GM19193 (cell line): ENCODE data around the gene KLHL24.

Experiments used
- POLR2A ChIP-seq: IDR thresholded peaks from 4 replicates; pipeline ENCODE4 v1.6.1; 2011; ENCODE audit not compliant: insufficient read depth, insufficient read length; ENCODE audit errors: extremely low read depth

KLHL24 gene

DNA sequence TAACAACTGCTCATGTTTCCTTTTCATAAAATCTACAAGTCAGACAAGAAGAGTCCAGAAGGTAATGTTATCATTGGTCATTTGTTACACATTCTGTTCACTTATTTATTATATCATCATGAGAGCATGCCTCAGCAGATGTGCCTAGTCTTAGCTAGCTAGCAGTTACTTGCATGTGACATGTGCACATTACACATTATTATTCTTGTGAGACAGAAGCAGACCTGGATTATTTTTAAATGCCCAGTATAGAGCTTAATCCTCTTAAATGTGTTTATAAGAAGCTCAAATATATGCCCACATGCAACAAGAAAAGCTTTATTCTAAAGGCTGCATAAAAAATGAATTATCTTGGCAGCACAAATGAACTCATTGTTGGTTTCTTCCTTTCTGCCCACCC lies 74.8 kb downstream of the KLHL24 start:
- no peak for TF ChIP-seq POLR2A

DNA sequence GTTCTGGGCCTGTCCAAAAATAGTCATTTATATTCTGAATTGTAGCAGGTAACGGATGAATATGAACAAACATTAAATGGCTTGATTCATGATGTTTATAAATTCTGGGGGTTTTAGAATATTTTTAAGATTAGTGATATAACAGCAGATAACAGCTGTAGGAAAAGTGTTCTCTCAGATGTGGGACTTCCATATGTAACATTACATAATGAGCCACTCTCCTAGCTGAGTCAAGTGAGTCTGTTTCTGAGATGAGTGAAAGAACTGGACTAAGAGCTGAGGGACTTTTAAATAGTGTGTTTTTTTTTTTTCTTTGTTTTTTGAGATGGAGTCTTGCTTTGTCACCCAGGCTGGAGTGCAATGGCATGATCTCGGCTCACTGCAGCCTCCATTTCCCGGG lies 76.1 kb downstream of the KLHL24 start:
- TF ChIP-seq POLR2A: no peak

DNA sequence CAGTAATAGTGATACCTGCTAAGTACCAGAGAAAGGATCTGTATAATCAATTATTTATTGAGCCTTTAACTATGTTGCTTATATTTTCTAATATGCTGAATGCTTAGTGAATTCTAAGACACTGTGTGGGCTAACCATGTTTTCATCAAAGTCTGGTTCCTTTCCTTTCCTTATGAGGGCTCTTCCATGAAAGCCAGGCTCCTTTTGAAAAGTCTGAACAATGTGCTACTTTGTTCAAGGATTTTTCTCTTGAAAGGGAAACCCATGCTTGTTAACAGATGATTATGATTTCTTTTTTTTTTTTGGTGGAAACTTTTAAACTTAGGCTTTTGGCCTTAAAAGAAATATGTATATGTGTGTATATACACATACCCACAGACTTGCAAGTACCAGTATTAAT lies 79.2 kb downstream of the KLHL24 start:
- TF ChIP-seq POLR2A: no peak

DNA sequence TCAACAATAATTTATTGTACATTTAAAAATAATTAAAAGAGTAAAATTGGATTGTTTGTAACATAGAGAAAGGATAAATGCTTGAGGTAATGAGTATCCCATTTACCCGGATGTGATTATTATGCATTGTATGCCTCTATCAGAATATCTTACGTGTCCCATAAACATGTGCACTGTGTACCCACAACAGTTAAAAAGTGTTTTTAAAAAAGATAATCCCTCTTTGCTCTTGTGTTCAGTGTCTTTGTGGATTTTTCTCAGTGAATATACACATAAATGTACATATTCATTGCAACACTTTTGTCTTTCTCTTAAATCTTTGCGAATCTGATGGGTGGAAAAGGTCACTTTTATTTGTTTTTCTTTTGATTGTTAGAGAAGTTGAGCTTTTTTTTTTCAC lies 82.6 kb downstream of the KLHL24 start:
- TF ChIP-seq POLR2A: no peak

DNA sequence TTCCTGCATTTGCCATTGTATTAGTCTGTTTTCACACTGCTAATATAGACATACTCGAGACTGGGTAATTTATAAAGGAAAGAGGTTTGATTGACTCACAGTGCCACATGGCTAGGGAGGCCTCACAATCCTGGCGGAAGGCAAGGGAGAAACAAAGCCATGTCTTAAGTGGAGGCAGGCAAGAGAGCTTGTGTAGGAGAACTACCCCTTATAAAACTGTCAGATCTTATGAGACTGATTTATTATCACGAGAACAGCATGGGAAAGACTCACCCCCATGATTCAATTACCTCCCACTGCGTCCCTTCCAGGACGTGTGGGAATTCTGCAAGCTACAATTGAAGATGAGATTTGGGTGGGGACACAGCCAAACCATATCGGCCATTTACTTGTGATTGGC lies 90.0 kb downstream of the KLHL24 start:
- TF ChIP-seq POLR2A: no peak

DNA sequence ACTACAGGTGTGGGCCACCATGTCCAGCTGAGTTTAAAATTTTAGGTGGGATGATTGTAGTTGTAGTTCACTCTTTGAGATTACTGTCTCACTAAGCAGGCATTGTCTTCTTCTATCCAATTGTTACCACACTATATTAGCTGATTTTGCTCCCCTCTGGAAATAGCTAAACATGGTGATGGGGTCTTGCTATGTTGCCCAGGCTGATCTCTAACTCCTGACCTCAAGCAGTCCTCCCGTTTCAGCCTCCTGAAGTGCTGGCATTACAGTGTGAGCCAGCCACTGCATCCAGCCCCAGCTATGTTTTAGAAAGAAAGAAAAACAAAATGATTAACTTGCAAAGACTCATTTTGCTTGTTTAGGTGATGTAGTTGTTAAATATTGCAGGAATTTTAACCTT lies 92.8 kb downstream of the KLHL24 start:
- no peak for TF ChIP-seq POLR2A

DNA sequence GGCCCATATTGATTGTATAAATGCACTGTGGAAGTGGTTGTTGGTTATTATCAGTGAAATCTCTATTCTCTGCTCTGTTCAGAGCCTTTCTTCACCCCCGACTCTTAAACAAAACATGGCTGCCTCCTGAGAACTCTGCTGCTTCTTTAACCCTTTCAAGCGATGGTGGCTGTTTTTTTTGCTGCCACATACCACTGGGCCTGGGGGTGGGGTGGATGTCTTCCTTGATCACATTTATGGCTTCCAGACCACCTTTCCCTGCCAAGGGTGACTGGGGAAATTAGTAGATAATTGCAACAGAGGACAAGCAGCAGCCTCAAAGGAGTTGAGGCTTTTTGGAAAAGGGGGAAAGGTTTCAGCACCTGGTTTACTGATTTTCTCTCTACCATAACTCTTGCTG lies 94.9 kb downstream of the KLHL24 start:
- no peak for TF ChIP-seq POLR2A

DNA sequence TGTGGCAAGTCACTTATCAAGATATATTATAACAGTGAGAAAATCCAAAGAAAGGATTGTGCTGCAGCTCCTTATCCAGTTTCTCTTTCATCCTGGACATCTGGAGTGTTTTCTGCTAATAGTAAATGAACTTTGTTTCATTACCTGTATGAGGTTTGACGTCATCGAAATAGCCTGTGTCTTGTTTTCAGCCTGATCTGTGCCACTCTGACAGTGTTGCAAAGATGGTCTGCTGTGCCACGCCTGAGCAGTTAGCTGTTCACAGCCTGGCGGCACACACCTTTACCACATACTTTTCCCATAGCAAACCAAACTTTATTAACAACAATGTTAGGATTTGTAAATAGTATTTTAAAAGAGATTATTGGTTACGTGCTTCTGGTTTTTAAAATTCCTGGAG lies 96.2 kb downstream of the KLHL24 start:
- TF ChIP-seq POLR2A: no peak

DNA sequence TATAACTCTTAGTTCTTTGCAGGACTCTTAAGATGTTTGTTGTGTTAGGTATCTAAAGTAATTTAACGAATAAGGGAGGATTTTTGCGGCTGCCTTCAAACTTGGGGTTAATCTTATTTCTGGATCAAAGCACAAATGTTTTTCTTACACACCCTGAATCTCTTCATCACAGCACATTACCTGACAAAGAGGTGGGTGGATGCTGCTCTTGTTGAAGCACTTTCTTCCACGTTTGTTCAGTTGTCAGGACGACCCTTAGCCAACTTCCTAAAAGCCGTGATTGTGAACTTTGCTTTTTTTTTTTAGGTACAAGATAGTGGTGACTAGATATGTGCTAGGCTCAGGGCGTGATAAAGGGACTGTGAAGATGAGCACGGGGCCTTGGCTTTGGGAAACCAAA lies 98.1 kb downstream of the KLHL24 start:
- no peak for TF ChIP-seq POLR2A
